PC-3 (cell line): ENCODE data around the gene TRMU.

Source experiments
- EZH2 ChIP-seq: fragments of 300-600 bp; sonication (generic); IDR thresholded peaks from one replicate; pipeline ENCODE4 v1.6.1; 2017; ENCODE audit warnings: antibody characterized with exemption, mild to moderate bottlenecking, low read length; ENCODE audit not compliant: unreplicated experiment
- EZH2phosphoT487 ChIP-seq: fragments of 300-600 bp; sonication (generic); IDR thresholded peaks from 2 replicates; pipeline ENCODE4 v1.6.1; 2018; ENCODE audit warnings: mild to moderate bottlenecking, antibody characterized with exemption, low read length, borderline replicate concordance
- TF ChIP-seq, protein P1 (sequence below): fragments of 300-600 bp; sonication (generic); conservative IDR thresholded peaks from 2 replicates; pipeline ENCODE4 v1.5.1; 2017; ENCODE audit warnings: antibody characterized with exemption, low read depth, mild to moderate bottlenecking, low read length

DNA sequence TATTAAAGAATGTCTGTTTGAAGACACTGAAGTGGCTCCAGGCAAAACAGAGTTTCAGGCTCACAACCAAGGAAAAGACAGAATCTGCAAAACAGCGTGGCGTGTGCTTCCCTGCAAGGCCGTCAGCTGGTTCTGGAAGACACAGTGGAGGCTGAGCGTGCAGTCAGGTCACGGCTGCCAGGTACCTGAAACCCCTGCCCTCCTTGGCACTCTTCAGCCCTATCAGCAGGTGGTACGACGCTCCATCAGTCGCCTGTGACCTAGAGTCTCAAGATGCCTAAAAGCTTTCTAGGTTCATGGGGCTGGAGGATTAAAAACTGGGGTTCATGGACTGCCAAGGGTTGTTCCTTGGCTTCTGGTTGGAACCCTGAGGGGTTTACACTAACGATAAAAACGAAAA, 65.9 kb downstream of the TRMU start:
- TF ChIP-seq, protein P1, sequence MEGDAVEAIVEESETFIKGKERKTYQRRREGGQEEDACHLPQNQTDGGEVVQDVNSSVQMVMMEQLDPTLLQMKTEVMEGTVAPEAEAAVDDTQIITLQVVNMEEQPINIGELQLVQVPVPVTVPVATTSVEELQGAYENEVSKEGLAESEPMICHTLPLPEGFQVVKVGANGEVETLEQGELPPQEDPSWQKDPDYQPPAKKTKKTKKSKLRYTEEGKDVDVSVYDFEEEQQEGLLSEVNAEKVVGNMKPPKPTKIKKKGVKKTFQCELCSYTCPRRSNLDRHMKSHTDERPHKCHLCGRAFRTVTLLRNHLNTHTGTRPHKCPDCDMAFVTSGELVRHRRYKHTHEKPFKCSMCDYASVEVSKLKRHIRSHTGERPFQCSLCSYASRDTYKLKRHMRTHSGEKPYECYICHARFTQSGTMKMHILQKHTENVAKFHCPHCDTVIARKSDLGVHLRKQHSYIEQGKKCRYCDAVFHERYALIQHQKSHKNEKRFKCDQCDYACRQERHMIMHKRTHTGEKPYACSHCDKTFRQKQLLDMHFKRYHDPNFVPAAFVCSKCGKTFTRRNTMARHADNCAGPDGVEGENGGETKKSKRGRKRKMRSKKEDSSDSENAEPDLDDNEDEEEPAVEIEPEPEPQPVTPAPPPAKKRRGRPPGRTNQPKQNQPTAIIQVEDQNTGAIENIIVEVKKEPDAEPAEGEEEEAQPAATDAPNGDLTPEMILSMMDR, result no peak
- TF ChIP-seq EZH2 (no peak), EZH2phosphoT487 (no peak)
